Mucosa of descending colon (tissue), 3 donors: ENCODE data around the gene TSPEAR. TPM values are rescaled to one million over a fixed set of nuclear protein-coding genes. Genes with fewer than 3 reads are reported as not detected.

Experiments
- ATAC-seq: fragments of 200-7000 bp; cut with Tn5 transposase; one replicate; pipeline ENCODE4 v1.9.1; 2020; ENCODE audit warnings: mild to moderate bottlenecking, moderate library complexity
- DNase-seq, 3 donors: peaks; one replicate each; pipeline ENCODE4 v3.0.0-alpha.2; 2020
- H3K36me3 ChIP-seq: fragments of 200-600 bp; one replicate; pipeline ENCODE4 v1.8.0; 2021; ENCODE audit warnings: low read depth, mild to moderate bottlenecking
- H3K4me1 ChIP-seq: fragments of 200-600 bp; one replicate; pipeline ENCODE4 v1.8.0; 2021; ENCODE audit warnings: low read depth, mild to moderate bottlenecking
- H3K4me3 ChIP-seq: fragments of 200-600 bp; one replicate; pipeline ENCODE4 v1.8.0; 2021; ENCODE audit warnings: mild to moderate bottlenecking
- H3K9me3 ChIP-seq: fragments of 200-600 bp; one replicate; pipeline ENCODE4 v1.8.0; 2021; ENCODE audit warnings: mild to moderate bottlenecking
- CTCF ChIP-seq: fragments of 200-600 bp; IDR thresholded peaks from one replicate; pipeline ENCODE4 v1.8.0; 2022; ENCODE audit warnings: antibody characterized with exemption, mild to moderate bottlenecking
- intact Hi-C, 2 donors: fragments of 100-400 bp; cut with DNase I in 1 of 2; cut with micrococcal nuclease in 1 of 2; formaldehyde crosslinking; loops; one replicate each; pipeline versions ENCODE4 v1.11.0 to v1.11.1; 2022; cut with DNase I, micrococcal nuclease
- total RNA-seq, 3 donors: library from RNA; stranded (reverse); fragmentation: NEBNext Ultra II Directional in 2 of 3; extraction: Animal tissue kit (Norgen Biotek cat#: 25700) in 2 of 3; gene quantifications; one replicate each; pipeline versions ENCODE4 v1.2.1 to v1.2.4, GENCODE V29; 2021 to 2023
- donor health status: DM: no; HTN: no; CAD: no; lungs with moderate emphysema.
- donor health status: DM: no; HTN: no; CAD: no.
- donor health status: DM: no; HTN: yes; CAD: no.

The TSPEAR gene
- total RNA-seq, 3 donors from 2014 or later, result 0.28 TPM; not detected in 2

- intact Hi-C loops, result no loop called here
- Histone ChIP-seq H3K4me1 (no peaks in the 10 kb centered on the region), H3K9me3 (no peaks in the 10 kb centered on the region), H3K36me3 (no peaks in the 10 kb centered on the region), H3K4me3 (no peak overlapping the region)
- ATAC-seq (no peak), DNase-seq (no peak)
- TF ChIP-seq CTCF, result no peak
Measured at GRCh38 chr21:44728716-44729115, 17.3 kb upstream of the TSPEAR start.

GRCh38 chr21:44727757-44728156, 16.4 kb upstream of the TSPEAR start:
- intact Hi-C loops, result no loop called here
- H3K36me3 ChIP-seq, result no peaks in the 10 kb centered on the region
- no peak overlapping the region for H3K4me3 ChIP-seq
- no peaks in the 10 kb centered on the region for H3K4me1 ChIP-seq
- ATAC-seq, result no peak
- TF ChIP-seq CTCF, result no peak
- H3K9me3 ChIP-seq, result no peaks in the 10 kb centered on the region
- no peak for DNase-seq

- H3K4me1 ChIP-seq, result no peaks in the 10 kb centered on the region
Measured at GRCh38 chr21:44727321-44727720, 15.9 kb upstream of the TSPEAR start.

GRCh38 chr21:44726826-44727225, 15.5 kb upstream of the TSPEAR start:
- H3K4me1 ChIP-seq, result no peaks in the 10 kb centered on the region
- H3K4me3 ChIP-seq, result no peak overlapping the region
- DNase-seq (no peak), ATAC-seq (no peak)
- no peak for TF ChIP-seq CTCF
- H3K9me3 ChIP-seq, result no peaks in the 10 kb centered on the region
- no peaks in the 10 kb centered on the region for H3K36me3 ChIP-seq
- intact Hi-C loops, result no loop called here

More at GRCh38 chr21:44727321-44727720, 15.9 kb upstream of the TSPEAR start:
- H3K36me3 ChIP-seq, result no peaks in the 10 kb centered on the region
- TF ChIP-seq CTCF, result no peak
- ATAC-seq, result no peak
- no peak overlapping the region for H3K4me3 ChIP-seq
- no peaks in the 10 kb centered on the region for H3K9me3 ChIP-seq
- intact Hi-C loops, result no loop called here
- no peak for DNase-seq

GRCh38 chr21:44724926-44725325, 13.6 kb upstream of the TSPEAR start:
- ATAC-seq, result no peak
- Histone ChIP-seq H3K4me3 (no peak overlapping the region), H3K4me1 (no peaks in the 10 kb centered on the region), H3K9me3 (no peaks in the 10 kb centered on the region), H3K36me3 (no peaks in the 10 kb centered on the region)
- TF ChIP-seq CTCF, result no peak
- no peak for DNase-seq
- intact Hi-C loops, result no loop called here

- intact Hi-C loops, result no loop called here
- DNase-seq (no peak), ATAC-seq (no peak)
- no peaks in the 10 kb centered on the region for H3K36me3 ChIP-seq
- no peaks in the 10 kb centered on the region for H3K9me3 ChIP-seq
- TF ChIP-seq CTCF, result no peak
- H3K4me1 ChIP-seq, result no peaks in the 10 kb centered on the region
- no peak overlapping the region for H3K4me3 ChIP-seq
Measured at GRCh38 chr21:44724196-44724595, 12.8 kb upstream of the TSPEAR start.
